ENCODE data around the gene PTPRN2.

Gene PTPRN2

DNA sequence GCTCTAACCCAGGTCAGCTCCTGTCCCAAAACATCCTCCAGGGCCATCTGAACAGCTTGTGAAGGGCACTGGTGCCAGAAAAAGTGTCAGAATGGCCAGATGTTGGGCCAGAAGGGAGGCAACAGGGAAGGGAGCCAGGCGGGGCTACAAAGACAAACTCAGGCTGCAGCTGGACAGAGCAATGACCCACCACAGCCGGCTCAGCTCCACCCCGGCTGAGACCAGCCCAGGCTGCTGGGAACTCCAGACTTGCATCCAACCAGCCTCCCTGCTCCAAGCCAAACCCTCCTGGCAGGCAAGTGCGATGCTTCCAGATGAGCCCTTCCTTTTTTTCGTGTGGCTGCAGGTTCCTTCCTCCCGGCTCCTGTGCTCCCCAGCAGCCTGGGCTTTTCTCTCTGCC lies 466.9 kb downstream of the PTPRN2 start:
- TF ChIP-seq, protein P1, sequence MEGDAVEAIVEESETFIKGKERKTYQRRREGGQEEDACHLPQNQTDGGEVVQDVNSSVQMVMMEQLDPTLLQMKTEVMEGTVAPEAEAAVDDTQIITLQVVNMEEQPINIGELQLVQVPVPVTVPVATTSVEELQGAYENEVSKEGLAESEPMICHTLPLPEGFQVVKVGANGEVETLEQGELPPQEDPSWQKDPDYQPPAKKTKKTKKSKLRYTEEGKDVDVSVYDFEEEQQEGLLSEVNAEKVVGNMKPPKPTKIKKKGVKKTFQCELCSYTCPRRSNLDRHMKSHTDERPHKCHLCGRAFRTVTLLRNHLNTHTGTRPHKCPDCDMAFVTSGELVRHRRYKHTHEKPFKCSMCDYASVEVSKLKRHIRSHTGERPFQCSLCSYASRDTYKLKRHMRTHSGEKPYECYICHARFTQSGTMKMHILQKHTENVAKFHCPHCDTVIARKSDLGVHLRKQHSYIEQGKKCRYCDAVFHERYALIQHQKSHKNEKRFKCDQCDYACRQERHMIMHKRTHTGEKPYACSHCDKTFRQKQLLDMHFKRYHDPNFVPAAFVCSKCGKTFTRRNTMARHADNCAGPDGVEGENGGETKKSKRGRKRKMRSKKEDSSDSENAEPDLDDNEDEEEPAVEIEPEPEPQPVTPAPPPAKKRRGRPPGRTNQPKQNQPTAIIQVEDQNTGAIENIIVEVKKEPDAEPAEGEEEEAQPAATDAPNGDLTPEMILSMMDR (IDR thresholded peaks at IDR 0.05) = no peak
- H3K27ac ChIP-seq = no peak overlapping the region
- no peak overlapping the region for H3K4me3 ChIP-seq
- DNase-seq (ENCODE audit: low spot score) = no peak

DNA sequence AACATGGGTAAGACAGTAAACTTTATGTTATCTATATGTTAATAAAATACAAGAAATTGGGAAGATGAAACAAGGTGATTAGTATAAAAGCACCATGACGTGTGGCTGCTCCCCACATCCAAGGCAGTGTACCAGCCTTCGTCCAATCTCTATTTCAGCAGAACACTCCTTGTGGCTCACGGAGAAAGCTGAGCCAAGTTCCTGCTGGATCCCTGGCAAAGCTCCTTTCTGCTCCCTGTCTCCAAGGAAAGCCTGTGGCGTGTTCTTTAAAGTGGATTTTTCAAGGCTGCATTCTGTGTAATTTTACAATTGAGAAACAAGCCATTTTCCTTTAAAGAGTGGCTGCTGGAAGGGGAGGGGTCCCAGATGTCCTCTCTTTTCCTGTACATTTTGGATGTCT lies 467.3 kb downstream of the PTPRN2 start:
- TF ChIP-seq, protein P1 (IDR thresholded peaks at IDR 0.05) = no peak
- no peak overlapping the region for H3K4me3 ChIP-seq
- no peak for DNase-seq (ENCODE audit: low spot score)
- no peak overlapping the region for H3K27ac ChIP-seq

DNA sequence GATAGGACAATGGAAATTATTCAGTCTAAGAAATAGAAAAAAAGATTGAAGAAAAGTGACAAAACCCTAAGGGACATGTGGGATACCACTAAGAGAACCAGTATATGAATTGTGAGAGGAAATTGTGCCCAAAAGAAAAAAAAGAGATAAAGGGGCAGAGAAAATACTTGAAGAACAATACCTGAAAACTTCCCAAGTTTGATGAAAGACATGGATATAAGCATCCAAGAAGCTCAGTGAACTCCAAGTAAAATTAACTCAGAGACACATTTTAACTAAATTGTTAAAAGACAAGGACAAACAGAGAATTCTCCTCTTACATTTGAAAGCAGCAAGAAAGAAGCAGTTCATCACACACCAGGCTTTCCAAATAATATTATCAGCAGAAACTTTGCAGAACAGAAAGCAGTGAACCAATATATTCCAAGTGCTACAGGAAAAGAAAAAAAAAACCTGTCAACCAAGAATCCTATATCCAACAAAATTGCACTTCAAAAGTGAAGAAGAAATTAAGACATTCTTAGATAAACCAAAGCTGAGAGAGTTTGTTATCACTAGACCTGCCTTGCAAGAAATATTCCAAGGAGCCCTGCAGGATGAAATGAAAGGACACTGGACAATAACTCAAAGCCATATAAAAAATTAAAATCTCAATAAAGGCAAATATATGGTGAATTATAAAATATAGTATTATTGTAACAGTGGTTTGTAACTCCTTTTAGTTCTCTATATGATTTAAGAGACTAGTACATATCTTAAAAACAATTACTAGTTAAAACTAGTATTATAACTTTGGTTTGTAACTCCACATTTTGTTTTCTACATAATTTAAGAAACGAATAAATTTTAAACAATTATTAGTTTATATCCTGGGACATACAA lies 470.0 kb downstream of the PTPRN2 start:
- no peak overlapping the region for H3K4me3 ChIP-seq
- DNase-seq (ENCODE audit: low spot score) = no peak

DNA sequence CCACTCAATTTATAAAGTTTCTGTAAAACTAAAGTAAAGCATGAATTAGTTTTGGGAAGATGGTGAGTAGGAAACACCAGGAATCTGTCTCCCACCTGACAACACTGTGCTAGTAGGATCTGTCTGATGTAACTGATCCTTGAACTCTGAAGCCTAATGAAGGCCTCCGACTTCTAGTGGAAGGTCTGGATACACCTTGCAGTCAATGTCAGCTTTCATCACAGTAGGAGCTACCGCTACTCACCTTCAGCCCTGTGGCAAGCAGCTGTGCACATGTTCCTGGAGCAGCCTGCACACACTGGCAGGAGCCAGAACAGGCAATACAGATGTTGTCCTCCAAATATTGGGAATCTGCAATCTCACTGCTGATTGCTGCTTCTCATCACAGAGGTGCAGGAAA lies 471.4 kb downstream of the PTPRN2 start:
- H3K4me3 ChIP-seq = no peak overlapping the region
- no peak overlapping the region for H3K27ac ChIP-seq
- TF ChIP-seq, protein P1 (IDR thresholded peaks at IDR 0.05) = no peak
- DNase-seq (ENCODE audit: low spot score) = no peak

More for the DNA sequence above, 470.0 kb downstream of the PTPRN2 start:
- no peak overlapping the region for H3K27ac ChIP-seq
- TF ChIP-seq, protein P1 (IDR thresholded peaks at IDR 0.05) = no peak

DNA sequence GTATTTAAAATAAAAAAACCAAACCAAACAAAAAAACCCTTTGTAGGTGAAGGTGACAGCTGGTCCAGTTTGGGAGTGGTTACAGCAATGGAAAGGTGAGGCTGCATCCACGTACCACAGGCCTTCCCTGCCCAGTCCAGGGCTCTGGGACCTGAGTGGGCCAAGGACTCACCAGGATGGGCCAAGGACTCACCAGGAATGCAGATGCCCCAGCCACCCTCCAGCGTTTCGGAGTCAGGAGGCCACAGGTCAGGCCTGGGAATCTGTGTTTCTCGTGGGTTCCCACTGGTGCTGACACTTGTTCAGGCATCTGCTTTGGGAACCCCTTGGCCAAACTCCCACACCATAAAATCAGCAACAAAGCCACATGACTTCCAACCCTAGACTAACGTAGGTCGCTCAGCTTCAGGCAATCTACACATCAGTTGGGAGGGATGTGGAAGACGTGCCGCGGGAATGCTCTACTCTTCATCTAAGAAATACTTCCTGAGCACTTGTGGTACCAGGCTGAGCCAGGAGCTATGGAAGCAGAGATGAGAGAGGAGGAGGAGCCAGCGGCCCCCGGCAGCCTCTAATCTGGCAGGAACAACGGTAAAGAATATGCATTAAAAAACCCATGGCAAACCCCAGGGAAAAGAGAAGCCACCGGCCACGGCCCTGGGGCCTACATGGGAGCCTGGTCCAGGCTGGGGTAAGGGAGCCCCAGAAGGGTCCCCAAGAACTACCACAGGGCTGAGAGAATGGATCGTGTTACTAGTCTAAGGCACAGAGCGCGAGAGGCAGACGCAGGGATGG lies 473.4 kb downstream of the PTPRN2 start:
- Histone ChIP-seq H3K4me3 (no peak overlapping the region), H3K27ac (no peak overlapping the region)
- no peak for DNase-seq (ENCODE audit: low spot score)
- TF ChIP-seq, protein P1 (IDR thresholded peaks at IDR 0.05) = no peak

DNA sequence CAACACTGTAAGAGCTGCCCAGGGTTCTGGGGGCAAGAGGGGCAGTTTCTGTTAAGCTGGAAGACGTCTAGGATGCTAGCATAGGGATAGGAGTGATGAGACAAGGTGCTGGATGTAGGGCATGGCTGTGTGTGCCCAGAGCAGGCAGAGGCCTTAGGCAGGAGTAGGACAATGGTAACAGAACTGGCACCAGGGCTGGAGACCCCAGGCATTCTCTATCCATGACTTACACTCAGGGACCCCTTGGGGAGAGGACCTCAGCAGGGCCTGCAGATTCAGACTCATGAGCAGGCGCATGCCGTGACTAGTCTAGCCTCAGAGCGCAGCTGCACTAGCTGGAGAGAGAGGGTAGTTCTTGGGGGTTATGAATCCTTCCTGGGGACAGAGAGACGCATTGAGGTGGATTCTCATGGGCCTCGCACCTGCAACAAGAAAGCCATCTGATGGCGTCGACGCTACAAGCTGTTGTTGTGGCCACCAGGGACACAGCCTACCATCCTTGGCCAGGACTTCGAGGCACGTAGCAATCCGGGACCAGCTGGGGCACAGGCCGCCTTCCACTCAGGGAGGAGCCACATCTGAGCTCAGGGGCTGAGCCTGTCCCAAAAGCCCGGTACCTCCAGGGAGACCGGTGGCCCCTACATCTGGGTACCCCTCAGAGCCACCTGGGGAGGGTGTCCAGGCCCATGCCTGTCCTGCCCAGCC lies 474.1 kb downstream of the PTPRN2 start:
- TF ChIP-seq, protein P1 (IDR thresholded peaks at IDR 0.05) = no peak
- H3K4me3 ChIP-seq = no peak overlapping the region
- no peak for DNase-seq (ENCODE audit: low spot score)
- no peak overlapping the region for H3K27ac ChIP-seq
